ENCODE measurements around the gene PRM2.

DNA sequence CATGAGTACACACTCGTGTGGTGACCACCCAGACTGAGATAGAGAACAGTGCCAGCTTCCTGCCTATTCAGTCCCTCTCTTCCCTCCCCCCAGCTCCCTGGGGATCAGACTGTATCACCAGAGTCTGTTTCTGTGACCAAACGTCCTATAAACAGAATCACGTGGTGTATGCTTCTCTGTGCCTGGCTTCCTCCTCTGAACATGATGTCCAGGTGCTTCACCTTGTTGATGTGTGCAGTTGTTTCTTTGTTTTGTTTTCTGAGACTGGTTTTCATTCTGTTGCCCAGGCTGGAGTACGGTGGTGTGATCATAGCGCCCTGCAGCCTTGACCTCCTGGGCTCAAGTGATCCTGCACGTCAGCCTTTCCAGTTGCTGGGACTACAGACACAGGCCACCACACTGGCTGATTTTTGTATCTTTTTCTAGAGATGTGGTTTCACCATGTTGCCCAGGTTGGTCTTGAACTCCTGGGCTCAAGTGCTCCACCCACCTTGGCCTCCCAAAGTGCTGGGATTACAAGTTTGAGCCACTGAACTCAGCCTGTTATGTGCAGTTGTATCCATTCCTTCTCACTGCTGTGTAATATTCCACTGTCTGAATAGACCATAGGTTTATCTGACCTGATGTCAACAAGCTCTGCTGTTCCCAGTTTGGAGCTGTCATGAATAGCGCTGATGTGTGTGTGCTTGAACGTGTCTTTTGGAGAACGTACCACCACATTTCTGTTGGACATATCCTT lies 33.8 kb upstream of the PRM2 start:
- TF ChIP-seq, protein P1, sequence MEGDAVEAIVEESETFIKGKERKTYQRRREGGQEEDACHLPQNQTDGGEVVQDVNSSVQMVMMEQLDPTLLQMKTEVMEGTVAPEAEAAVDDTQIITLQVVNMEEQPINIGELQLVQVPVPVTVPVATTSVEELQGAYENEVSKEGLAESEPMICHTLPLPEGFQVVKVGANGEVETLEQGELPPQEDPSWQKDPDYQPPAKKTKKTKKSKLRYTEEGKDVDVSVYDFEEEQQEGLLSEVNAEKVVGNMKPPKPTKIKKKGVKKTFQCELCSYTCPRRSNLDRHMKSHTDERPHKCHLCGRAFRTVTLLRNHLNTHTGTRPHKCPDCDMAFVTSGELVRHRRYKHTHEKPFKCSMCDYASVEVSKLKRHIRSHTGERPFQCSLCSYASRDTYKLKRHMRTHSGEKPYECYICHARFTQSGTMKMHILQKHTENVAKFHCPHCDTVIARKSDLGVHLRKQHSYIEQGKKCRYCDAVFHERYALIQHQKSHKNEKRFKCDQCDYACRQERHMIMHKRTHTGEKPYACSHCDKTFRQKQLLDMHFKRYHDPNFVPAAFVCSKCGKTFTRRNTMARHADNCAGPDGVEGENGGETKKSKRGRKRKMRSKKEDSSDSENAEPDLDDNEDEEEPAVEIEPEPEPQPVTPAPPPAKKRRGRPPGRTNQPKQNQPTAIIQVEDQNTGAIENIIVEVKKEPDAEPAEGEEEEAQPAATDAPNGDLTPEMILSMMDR (IDR thresholded peaks at IDR 0.05; ENCODE audit: borderline replicate concordance, extremely low read depth, low read length, poor library complexity, severe bottlenecking): no peak
- TF ChIP-seq EZH2 (IDR thresholded peaks at IDR 0.05; ENCODE audit: borderline replicate concordance, low read depth, low read length, severe bottlenecking): no peak
